ENCODE data around the gene SRP19.

Gene SRP19

GRCh38 chr5:112918136-112918535, 57.0 kb downstream of the SRP19 start:
- H3K9me3 Mint-ChIP-seq = no peaks in the 10 kb centered on the region
- H3K27ac Mint-ChIP-seq = no peak overlapping the region
- H3K36me3 Mint-ChIP-seq = peaks cover 41 to 48% of the 10 kb centered on the region in 2 donors
- no peak for ATAC-seq (replicated peaks)
- no peak for DNase-seq
- H3K27me3 Mint-ChIP-seq = no peaks in the 10 kb centered on the region
- H3K4me1 Mint-ChIP-seq = peaks cover 39 to 67% of the 10 kb centered on the region in 2 donors
- no peak overlapping the region for H3K4me3 Mint-ChIP-seq

DNA sequence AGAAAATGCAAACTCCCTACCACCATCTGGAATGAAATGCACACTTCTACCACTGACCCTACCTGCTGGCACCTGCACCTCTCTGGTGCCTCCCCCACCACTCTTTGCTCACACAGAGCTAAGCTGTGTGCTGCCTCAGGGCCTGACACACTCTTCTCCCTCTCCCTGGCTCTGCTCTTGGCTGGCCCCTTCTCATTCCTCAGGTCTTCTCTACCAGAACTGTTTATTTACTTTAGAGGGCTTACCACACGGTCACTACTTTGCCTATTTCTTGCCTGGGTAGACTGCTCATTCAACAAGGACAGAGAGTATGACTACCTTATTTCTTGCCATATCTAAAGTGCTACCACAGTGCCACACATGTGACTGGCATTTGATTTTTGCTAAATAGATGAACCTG, 57.6 kb downstream of the SRP19 start:
- no peak for ATAC-seq (replicated peaks)
- Mint-ChIP-seq H3K4me1 (peaks cover 43 to 70% of the 10 kb centered on the region in 2 donors), H3K9me3 (no peaks in the 10 kb centered on the region), H3K4me3 (no peak overlapping the region), H3K27me3 (no peaks in the 10 kb centered on the region), H3K36me3 (peaks cover 39 to 46% of the 10 kb centered on the region in 2 donors), H3K27ac (peak overlapping the region; percentile 47)
- no peak for DNase-seq

Measured in stimulated activated naive B cell treated with anti-CD40 and anti-IgM and Interleukin-4, amounts not matched to agents 10 μg/mL and 1 μg/mL and 100 μg/mL, for 72 hours (primary cell).